ENCODE results near the gene NEK1.
A peak's percentile ranks its signal among the peaks of the same experiment; 100 is the strongest.
"Not testable (repeated sequence)": the region's sequence is repeated elsewhere in the genome, so short reads cannot be mapped to it uniquely, and the experiment has no call there.

NEK1 gene

GRCh38 chr4:169601016-169601771 lies 11.2 kb downstream of the NEK1 start:
- no peak for DNase-seq

GRCh38 chr4:169594560-169595195 lies 17.7 kb downstream of the NEK1 start:
- no peak for DNase-seq

- no peak for DNase-seq
Observed at GRCh38 chr4:169593050-169593560, 19.3 kb downstream of the NEK1 start.

- DNase-seq = no peak
Observed at GRCh38 chr4:169583563-169583962, 28.8 kb downstream of the NEK1 start.

GRCh38 chr4:169582706-169583105 lies 29.7 kb downstream of the NEK1 start:
- DNase-seq = no peak

- DNase-seq = no peak
Observed at GRCh38 chr4:169582203-169582602, 30.2 kb downstream of the NEK1 start.

- DNase-seq = no peak
Observed at GRCh38 chr4:169573889-169574288, 38.5 kb downstream of the NEK1 start.

GRCh38 chr4:169571435-169571834 lies 40.9 kb downstream of the NEK1 start:
- DNase-seq = no peak

GRCh38 chr4:169571012-169571411 lies 41.4 kb downstream of the NEK1 start:
- not testable (repeated sequence) for DNase-seq

GRCh38 chr4:169570266-169570665 lies 42.1 kb downstream of the NEK1 start:
- not testable (repeated sequence) for DNase-seq

- not testable (repeated sequence) for DNase-seq
Observed at GRCh38 chr4:169569188-169569587, 43.2 kb downstream of the NEK1 start.

- no peak for DNase-seq
Observed at GRCh38 chr4:169567916-169568315, 44.5 kb downstream of the NEK1 start.

GRCh38 chr4:169566021-169566818 lies 46.2 kb downstream of the NEK1 start:
- DNase-seq = peak; percentile 11 to 15

GRCh38 chr4:169565606-169566005 lies 46.8 kb downstream of the NEK1 start:
- DNase-seq = no peak

- DNase-seq = no peak
Observed at GRCh38 chr4:169557061-169557636, 55.2 kb downstream of the NEK1 start.

- not testable (repeated sequence) for DNase-seq
Observed at GRCh38 chr4:169546548-169546947, 65.8 kb downstream of the NEK1 start.

- no peak for DNase-seq
Observed at GRCh38 chr4:169540774-169541173, 71.6 kb downstream of the NEK1 start.

- no peak for DNase-seq
Observed at GRCh38 chr4:169530048-169530447, 82.3 kb downstream of the NEK1 start.

- no peak for DNase-seq
Observed at GRCh38 chr4:169523796-169524195, 88.6 kb downstream of the NEK1 start.

- DNase-seq = no peak
Observed at GRCh38 chr4:169510617-169511016, 101.8 kb downstream of the NEK1 start.

- DNase-seq = no peak
Observed at GRCh38 chr4:169506903-169507302, 105.5 kb downstream of the NEK1 start.

- DNase-seq = not testable (repeated sequence)
Observed at GRCh38 chr4:169499907-169500306, 112.5 kb downstream of the NEK1 start.

- not testable (repeated sequence) for DNase-seq
Observed at GRCh38 chr4:169494234-169494633, 118.1 kb downstream of the NEK1 start.

Data from stimulated activated CD4-positive, alpha-beta T cell treated with anti-CD3 and anti-CD28 coated beads, Interleukin-2, amount 100 ng/mL, for 48 hours (primary cell).